GM21619 (cell line): Measurements from ENCODE around the gene MFAP3.

ENCODE experiments used
- ATAC-seq: cut with Tn5 transposase; IDR thresholded peaks from one replicate; pipeline ENCODE4 v1.9.1; 2021; ENCODE audit not compliant: unreplicated experiment

Gene MFAP3

GRCh38 chr5:154090656-154091055, 51.9 kb downstream of the MFAP3 start:
- ATAC-seq = no peak

GRCh38 chr5:154092356-154093141, 53.8 kb downstream of the MFAP3 start:
- no peak for ATAC-seq

GRCh38 chr5:154093142-154093532, 54.4 kb downstream of the MFAP3 start:
- no peak for ATAC-seq

GRCh38 chr5:154095904-154096303, 57.1 kb downstream of the MFAP3 start:
- ATAC-seq = no peak

GRCh38 chr5:154097031-154097430, 58.3 kb downstream of the MFAP3 start:
- no peak for ATAC-seq

GRCh38 chr5:154098465-154098864, 59.7 kb downstream of the MFAP3 start:
- ATAC-seq = no peak

- no peak for ATAC-seq
These were observed 62.4 kb downstream of the MFAP3 start for GRCh38 chr5:154101184-154101583.

GRCh38 chr5:154103233-154103632, 64.5 kb downstream of the MFAP3 start:
- no peak for ATAC-seq
